ENCODE measurements around the gene MYO10. TPM values are rescaled to one million over a fixed set of nuclear protein-coding genes. Genes with fewer than 3 reads are reported as not detected.

MYO10 gene
- total and polyA plus RNA-seq, 2 of the 8 experiments (the other 6 are each of a cell fraction or from before 2014, with no cell fraction given) = 21.5 to 107 TPM

DNA sequence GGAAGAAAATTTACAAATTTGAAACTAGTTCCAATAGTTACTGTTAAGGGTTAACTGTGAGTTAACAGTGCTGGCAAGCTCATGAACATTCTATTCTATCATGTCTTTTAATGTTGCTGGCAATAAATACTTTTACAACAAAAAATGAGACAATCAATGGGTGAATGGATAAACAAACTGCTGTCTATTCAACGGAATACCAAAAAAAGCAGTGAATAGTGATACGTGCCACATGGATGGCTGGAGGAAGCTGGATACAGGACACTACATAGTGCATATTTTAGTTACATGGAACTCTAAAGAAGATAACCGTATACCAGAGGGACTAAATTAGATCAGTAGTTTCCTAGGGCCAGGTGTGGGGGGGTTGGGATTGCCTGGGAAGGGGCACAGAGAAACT lies 163.5 kb downstream of the MYO10 start (continued):
- no peak for TF ChIP-seq CTCF (IDR thresholded peaks at IDR 0.05; ENCODE audit: control extremely low read depth in 1 of 3, insufficient read depth in 1 of 3, low read depth in 1 of 3, low read length in 3 of 3)
